ENCODE data around the gene DYNLT1.

DNA sequence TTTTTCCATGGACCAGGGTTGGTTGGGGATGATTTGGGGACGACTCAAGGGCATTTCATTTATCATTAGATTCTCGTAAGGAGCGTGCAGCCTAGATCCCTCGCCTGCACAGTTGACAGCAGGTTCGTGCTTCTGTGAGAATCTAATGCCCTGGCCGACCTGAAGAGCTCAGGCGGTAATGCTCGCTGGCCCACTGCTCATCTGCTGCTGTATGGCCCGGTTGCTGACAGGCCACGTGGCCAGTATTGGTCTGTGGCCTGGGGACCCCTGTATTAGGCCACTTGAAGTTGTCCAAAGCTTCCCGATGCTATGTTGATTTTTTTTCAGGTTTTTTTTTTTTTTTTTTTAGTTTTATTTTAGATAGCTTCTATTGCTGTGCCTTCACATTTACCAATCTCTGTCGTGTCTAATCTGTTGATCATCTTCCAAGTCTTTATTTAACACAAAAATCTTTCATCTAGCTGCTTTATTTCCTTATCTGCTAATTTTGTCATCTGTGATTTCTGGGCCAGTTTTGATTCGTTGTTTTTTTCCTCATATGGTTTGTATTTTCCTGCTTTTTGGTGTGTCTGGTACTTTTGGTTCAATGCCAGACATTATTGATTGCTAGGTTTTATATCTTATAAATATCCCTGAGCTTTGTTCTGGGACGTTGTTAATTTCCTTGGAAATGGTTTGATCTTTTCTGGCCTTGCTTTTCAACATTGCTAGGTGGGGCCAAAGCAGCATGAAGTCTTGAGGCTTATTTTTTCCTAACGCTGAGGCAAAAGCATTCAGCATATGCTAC is 41.1 kb downstream of the DYNLT1 start:
- TF ChIP-seq RAD21 (IDR thresholded peaks at IDR 0.05; ENCODE audit: low read depth) (no peak), CREB1 (IDR thresholded peaks at IDR 0.05; ENCODE audit: low read depth) (no peak), TAF1 (IDR thresholded peaks at IDR 0.05; ENCODE audit: low read depth) (no peak), EP300 (IDR thresholded peaks at IDR 0.05; ENCODE audit: borderline replicate concordance) (no peak), YY1 (IDR thresholded peaks at IDR 0.05; ENCODE audit: low read depth) (no peak), FOXM1 (IDR thresholded peaks at IDR 0.05; ENCODE audit: borderline replicate concordance, low read depth) (no peak), REST (IDR thresholded peaks at IDR 0.05; ENCODE audit: low read depth) (no peak), TEAD4 (IDR thresholded peaks at IDR 0.05) (no peak), MAX (IDR thresholded peaks at IDR 0.05) (no peak)
